H4 (cell line): ENCODE measurements around the gene UTS2R. TPM values are rescaled to one million over a fixed set of nuclear protein-coding genes. Genes with fewer than 3 reads are reported as not detected.
"Not testable (repeated sequence)": the region's sequence is repeated elsewhere in the genome, so short reads cannot be mapped to it uniquely, and the experiment has no call there.

Source experiments
- DNase-seq: peaks from one replicate; pipeline ENCODE4 v3.0.0-alpha.2; 2015; ENCODE audit warnings: low spot score
- total RNA-seq: library from RNA; depleted of rRNA; stranded (reverse); fragments of >200 nt; shearing (Covaris generic); gene quantifications from 2 replicates; pipeline ENCODE4 v1.2.3, GENCODE V29; 2014

UTS2R gene
- total RNA-seq, 1 experiment from 2014 or later: not detected

- no peak for DNase-seq
Measured at GRCh38 chr17:82334204-82334621, 37.4 kb upstream of the UTS2R start.

GRCh38 chr17:82334622-82335394, 36.8 kb upstream of the UTS2R start:
- DNase-seq: peak; percentile 62

DNA sequence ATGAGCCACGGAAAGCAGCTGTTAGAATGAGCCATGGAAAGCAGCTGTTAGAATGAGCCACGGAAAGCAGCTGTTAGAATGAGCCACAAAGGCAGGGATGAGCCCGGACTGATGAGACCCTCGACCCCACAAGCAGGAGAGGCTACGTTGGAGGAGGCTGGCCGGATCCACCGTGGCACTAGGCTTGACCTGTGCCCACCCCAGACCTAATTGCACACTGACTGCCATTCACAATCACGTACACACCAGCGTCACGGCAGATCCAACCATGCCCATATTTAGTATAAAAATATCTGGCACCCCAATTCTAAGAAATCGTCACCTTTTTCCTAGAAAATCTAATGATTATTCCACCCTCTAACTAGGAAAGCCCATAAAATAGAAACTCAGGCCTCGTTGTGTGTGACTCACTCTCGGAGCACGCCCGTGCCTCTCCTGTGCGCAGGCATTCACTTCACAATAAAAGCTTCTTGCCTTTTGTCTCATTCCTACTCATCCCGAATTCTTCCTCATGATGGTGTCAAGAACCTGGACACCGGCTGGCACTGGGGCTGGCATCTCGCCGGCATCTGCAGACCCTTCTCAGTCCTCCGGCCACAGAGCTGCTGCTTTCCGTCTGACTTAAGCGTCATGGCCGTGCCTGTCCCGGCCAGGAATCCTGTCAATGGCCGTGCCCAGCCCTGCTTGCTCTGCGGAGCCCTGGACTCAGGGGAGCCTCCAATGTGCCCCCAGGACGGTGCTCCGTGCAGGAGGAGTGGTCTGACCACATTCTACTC, 32.5 kb upstream of the UTS2R start:
- peak; percentile 82 for DNase-seq

DNA sequence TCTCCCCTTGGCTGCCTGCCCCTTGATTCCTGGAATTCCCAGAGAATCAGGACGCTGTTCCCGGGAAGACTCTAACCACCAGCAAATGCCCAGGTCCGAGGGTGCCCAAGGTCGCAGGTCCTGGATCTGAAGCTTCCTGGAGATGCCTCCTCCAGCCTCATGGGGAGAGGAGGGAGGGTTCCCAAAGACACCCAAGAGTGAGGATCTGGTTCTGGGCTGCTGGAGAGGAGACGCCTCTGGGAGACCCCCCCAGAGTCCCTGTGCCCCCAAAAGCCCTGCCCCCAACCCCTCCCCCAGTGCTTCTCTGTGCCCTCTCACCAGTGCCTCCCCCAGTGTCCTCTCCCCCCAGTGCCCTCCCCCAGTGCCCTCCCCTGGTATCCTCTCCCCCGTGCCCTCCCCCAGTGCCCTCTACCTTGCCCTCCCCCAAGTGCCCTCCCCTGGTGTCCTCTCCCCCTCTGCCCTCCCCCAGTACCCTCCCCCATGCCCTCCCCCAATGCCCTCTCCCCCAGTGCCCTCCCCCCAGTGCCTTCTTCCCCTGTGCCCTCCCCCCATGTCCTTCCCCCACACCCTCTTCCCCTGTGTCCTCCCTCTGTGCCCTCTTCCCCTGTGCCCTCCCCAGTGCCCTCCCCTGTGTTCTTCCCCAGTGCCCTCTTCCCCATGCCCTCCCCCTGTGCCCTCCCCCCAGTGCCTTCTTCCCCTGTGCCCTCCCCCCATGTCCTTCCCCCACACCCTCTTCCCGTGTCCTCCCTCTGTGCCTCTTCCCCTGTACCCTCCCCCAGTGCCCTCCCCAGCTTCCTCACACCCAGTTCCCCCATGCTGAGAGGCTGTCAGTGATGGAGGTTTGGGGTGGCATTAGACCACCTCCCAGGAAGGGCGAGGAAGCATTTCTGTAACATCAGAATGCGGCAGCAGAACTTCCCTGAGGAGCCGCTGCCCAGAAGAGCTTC, 31.7 kb upstream of the UTS2R start:
- no peak for DNase-seq

DNA sequence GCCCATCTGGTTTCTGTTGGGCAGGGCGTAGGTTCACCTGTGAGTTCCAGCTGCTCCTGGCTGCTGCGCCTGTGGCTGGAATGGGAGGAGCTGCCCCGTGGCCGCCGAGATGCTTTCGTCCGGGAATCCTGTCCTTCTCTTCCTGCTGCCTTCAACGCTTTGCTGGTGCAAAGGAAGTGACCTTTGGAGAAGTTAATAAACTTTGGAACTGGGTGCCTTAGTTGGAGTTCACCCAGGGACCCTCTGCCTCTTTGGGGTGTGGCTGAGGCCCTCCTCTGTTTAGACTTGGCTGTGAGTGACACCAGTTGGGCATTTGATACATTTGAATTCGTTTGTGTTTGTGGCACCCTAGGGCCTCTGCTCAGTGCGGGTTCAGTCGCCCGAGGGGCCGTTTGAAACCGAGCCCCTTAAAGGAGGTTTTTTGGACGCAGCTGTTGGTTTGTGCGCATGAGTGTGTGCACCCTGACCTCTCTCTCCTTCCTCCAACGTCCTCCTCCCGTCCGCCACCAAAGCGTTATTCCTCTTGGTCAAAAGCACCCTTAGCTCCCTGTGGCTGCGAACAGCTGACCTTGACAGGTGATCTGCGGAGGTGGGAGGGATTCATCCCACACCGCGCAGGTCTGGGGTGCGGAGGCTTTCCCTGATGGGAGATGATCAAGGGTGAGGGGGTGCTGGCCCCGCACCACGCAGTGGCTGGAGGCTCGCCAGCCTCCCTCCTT, 29.0 kb upstream of the UTS2R start:
- no peak for DNase-seq

DNA sequence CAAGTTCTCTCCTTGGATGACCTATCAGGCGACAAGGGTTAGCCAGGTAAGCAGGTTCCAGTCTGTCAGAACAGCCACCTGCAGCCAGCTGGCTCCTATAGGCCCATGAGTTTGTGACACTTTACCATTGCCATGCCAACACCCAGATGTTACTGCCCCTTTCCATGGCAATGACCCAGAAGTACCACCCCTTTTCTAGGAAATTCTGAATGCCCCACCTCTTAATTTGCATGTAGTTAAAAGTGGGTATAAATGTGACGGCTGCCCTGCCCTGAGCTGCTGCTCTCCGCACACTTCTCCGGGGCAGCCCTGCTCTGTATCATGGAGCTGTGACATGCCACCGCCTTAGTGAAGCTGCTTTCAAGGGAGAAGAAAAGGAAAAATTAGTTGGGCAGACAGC, 28.0 kb upstream of the UTS2R start:
- DNase-seq: no peak

DNA sequence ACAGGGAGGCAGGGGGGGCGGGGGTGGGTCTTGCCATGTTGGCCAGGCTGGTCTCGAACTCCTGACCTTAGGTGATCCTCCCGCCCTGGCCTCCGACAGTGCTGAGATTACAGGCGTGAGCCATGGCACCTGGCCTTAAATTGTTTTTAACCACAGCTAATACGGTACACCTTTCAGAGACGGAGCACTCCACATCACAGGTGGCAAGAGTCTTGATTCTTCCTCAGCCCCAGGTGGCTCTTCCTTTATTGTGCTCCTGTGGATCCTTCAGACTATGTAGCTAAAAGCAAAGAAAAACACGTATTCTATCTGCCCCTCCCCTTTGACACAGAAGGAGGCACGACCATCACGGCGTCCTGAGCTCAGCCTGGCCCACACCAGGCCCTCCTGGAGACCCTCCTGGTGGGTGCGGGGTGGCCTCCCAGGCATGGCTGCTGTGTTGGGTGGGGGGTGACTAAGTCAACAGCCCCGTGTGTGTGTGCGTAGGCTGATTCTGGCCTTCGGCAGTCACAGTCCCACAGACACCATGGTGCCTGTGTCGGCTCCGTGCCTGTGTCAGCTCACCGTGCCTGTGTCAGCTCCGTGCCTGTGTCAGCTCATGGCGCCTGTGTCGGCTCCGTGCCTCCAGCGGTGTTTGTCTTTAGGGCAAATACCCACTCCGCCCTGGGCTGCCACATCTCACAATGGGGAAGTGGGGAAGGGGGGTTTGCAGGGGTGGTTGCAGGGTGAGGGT, 27.2 kb upstream of the UTS2R start:
- no peak for DNase-seq

- no peak for DNase-seq
Measured at GRCh38 chr17:82345151-82345976, 26.2 kb upstream of the UTS2R start.

- no peak for DNase-seq
Measured at GRCh38 chr17:82346342-82347300, 24.9 kb upstream of the UTS2R start.

- DNase-seq: not testable (repeated sequence)
Measured at GRCh38 chr17:82347994-82348393, 23.6 kb upstream of the UTS2R start.

DNA sequence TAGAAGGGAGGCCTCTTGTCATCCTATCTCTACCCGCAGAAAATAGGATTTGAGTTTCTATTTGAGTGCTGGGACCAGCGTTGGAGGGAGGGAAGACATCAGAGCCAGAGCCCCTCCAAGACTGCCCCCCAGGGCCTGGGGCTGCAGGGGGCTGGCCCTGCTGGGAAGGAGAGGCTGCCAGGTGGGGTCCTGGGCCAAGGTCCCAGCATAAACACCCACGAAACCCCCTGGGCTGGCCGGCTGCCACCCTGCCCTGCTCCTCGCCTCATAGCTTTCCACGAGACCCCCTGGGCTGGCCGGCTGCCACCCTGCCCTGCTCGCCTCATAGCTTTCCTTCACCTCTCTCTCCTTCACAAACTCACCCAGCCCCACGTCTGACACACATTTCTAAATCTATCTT, 23.1 kb upstream of the UTS2R start:
- DNase-seq: no peak

GRCh38 chr17:82348866-82349265, 22.7 kb upstream of the UTS2R start:
- no peak for DNase-seq

GRCh38 chr17:82349287-82349701, 22.3 kb upstream of the UTS2R start:
- DNase-seq: no peak

DNA sequence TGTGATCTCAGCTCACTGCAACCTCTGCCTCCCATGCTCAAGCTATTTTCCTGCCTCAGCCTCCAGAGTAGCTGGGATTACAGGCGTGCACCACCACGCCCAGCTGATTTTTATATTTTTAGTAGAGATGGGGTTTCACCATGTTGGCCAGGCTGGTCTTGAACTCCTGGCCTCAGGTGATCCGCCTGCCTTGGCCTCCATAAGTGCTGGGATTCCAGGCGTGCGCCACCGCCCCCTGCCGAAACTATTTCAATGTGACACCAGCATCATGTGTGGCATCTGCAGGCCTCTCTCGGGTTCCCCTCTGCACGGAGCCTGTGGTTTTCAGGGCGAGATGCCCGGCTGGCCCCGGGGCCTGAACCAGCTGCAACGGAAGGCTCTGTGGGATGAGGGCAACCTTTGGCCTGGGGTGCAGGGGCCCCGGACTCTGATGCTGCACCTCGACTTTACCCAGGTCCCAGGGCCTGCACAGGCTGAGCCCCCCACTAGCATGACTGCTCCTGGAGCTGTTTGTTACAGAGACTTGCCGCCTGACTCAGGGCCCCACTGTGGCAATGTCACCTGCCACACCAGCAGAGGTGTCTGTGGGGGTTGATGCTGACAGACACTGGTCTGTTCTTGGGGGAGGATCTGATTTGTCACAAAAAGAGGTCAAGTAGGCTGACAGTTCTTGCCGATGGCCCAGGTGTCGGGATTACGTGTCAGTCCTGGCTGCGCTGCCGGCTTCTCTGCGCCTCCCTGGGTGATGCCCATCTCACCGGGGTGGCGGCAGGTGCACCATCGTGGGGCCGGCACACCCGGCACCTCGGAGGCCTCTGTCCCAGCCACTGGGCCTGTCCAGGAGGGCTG, 21.2 kb upstream of the UTS2R start:
- DNase-seq: peak; percentile 75

GRCh38 chr17:82351254-82351712, 20.3 kb upstream of the UTS2R start:
- DNase-seq: no peak

- DNase-seq: peak; percentile 85
Measured at GRCh38 chr17:82351713-82352488, 19.7 kb upstream of the UTS2R start.

DNA sequence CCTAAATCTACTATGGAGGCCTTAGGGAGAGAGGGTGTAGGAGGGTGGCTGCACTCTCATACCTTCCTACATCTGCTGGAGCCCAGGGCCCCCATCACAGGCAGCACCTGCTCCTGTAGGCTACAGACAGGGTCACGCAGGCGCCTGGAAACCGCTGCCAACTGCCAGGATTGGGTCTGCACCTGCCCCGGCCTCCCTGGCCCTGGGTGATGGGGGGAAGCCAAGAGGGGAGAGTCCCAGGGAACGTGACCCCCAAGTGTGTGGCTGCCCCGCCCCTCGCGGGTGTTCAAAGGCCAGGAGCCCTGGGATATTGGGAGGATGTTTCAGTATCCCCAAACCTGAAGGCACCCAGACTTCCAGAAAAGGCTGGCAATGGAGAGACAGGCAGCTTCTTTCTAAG, 18.1 kb upstream of the UTS2R start:
- DNase-seq: no peak
